NB4 (cell line): ENCODE measurements around the gene ANKRD31.
"Not testable (repeated sequence)": the region's sequence is repeated elsewhere in the genome, so short reads cannot be mapped to it uniquely, and the experiment has no call there.

Source experiments
- DNase-seq: peaks from one replicate; pipeline ENCODE4 v3.0.0; 2010; ENCODE audit warnings: low read depth
- H3K4me3 ChIP-seq: one replicate; pipeline ENCODE4 v1.5.1; 2011; ENCODE audit warnings: mild to moderate bottlenecking, low read depth, low read length, moderate library complexity
- MYC ChIP-seq: IDR thresholded peaks from 2 replicates; pipeline ENCODE4 v1.6.1; 2011; ENCODE audit warnings: low read depth, low read length
- POLR2A ChIP-seq: IDR thresholded peaks from 2 replicates; pipeline ENCODE4 v1.6.1; 2011; ENCODE audit warnings: mild to moderate bottlenecking; ENCODE audit not compliant: insufficient read length; ENCODE audit errors: extremely low read depth
- TF ChIP-seq, protein P1 (sequence below): IDR thresholded peaks from 2 replicates; pipeline ENCODE4 v1.6.1; 2011; ENCODE audit warnings: low read depth, low read length
- TF ChIP-seq, protein P2 (sequence below): IDR thresholded peaks from one replicate; pipeline ENCODE4 v1.5.1; 2012; ENCODE audit warnings: low read depth, low read length

The ANKRD31 gene

DNA sequence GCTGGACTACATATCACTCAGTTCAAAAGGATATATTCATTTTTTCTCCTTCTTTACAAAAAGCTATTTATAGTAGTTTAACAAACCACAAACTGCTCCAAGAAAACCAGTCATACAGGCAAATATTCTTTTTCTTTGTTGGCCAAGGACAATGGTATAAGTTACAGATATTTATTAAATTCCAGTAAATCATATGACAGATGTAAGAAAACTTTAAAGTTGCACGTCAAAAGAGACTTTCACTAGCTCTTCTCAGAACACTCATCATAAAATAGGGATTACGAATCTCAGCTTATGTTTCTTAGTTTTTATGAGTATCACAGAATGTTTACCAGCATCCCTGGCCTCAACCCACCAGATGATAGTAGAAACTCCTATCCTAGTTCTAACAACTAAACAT is 67.2 kb downstream of the ANKRD31 start:
- TF ChIP-seq POLR2A, result no peak
- TF ChIP-seq, protein P1, sequence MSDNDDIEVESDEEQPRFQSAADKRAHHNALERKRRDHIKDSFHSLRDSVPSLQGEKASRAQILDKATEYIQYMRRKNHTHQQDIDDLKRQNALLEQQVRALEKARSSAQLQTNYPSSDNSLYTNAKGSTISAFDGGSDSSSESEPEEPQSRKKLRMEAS, result no peak
- no peak for TF ChIP-seq MYC
- no peak overlapping the region for H3K4me3 ChIP-seq
- DNase-seq, result no peak

DNA sequence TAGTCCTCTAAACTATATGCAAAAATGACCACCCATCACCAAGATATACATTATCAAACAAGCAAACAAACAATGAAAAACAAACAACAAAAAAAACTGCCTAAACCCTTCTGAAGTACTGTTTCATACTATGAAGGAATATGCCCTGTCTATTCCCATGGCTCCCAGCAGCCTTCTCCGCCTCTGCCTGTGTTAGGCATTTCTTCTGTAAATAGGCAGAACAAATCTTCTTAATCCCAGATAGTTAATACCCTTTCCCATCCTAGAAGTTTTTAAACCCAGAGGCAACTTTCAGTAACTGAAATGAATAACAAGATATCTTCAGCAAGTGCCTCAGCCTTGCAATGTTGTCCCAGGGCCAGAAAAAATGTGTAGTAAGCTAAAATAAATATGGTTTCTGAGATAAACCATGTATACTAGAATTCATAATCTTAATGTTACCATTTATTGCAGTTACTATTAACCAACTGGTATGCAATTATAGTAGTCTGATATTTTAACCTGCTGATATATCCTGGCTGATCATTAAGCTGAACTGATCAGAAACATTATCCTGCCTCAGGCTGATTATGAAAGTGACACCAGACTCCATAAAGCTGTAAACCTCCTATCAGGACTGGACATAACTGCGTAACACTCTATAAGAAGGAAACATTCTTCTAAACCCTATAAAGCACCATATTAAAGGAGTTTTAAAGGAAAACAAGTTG is 68.5 kb downstream of the ANKRD31 start:
- DNase-seq, result no peak
- TF ChIP-seq, protein P2, sequence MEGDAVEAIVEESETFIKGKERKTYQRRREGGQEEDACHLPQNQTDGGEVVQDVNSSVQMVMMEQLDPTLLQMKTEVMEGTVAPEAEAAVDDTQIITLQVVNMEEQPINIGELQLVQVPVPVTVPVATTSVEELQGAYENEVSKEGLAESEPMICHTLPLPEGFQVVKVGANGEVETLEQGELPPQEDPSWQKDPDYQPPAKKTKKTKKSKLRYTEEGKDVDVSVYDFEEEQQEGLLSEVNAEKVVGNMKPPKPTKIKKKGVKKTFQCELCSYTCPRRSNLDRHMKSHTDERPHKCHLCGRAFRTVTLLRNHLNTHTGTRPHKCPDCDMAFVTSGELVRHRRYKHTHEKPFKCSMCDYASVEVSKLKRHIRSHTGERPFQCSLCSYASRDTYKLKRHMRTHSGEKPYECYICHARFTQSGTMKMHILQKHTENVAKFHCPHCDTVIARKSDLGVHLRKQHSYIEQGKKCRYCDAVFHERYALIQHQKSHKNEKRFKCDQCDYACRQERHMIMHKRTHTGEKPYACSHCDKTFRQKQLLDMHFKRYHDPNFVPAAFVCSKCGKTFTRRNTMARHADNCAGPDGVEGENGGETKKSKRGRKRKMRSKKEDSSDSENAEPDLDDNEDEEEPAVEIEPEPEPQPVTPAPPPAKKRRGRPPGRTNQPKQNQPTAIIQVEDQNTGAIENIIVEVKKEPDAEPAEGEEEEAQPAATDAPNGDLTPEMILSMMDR, result no peak
- TF ChIP-seq, protein P1, result no peak
- TF ChIP-seq POLR2A, result no peak
- TF ChIP-seq MYC, result no peak
- H3K4me3 ChIP-seq, result no peak overlapping the region

DNA sequence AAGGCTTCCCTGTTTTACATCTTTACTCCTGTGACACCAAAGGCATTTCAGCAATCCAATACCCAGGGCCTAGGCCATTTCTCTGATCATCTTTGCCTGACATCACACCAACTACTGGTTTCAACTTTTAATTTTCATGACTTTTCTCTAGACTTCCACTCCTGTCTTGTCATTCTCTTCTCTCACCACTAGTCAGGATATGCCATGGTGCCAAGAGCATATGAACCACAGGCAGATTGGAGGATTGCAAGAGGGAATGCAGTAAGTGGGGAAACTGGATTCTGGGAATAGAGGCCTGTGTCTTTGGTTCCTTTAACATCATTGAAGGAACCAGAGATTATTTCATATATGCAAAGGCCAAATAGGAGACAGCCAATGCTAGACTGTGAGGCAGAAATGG is 69.3 kb downstream of the ANKRD31 start:
- TF ChIP-seq, protein P1, result no peak
- TF ChIP-seq POLR2A (no peak), MYC (no peak)
- TF ChIP-seq, protein P2, result no peak
- DNase-seq, result no peak
- H3K4me3 ChIP-seq, result no peak overlapping the region

DNA sequence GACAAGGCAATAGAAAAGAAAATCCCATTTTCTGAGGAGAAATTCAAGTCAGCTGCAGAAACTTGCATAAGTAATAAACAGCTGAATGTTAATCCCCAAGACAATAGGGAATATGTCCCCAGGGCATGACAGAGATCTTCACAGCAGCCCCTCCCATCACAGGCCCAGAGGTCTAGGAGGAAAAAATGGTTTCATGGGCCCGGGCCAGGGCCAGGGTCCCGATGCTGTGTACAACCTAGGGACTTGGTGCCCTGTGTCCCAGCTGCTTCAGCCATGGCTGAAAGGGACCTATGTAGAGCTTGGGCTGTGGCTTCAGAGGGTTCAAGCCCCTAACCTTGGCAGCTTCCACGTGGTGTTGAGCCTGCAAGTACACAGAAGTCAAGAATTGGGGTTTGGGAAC is 75.2 kb downstream of the ANKRD31 start:
- DNase-seq, H3K4me3 ChIP-seq: not testable (repeated sequence)

DNA sequence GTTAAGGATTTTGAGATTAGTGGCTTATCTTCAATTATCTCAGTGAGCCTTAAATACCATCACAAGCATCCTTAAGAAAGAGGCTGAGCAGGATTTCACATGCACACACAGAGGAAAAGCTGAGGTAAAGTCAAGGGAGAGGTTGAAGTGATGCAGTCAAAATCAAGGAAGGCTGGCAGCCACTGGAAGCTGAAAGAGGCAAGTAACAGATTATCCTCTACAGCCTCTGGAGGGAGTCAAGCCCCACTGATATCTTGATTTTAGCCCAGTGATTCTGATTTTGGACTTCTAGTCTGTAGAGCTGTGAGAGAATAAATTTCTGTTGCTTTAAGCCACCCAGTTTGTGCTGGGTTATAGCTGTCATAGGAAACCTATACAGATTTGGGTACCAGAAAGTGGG is 80.1 kb downstream of the ANKRD31 start:
- TF ChIP-seq MYC (no peak), POLR2A (no peak)
- TF ChIP-seq, protein P1, result no peak
- TF ChIP-seq, protein P2, result no peak
- DNase-seq, result peak; percentile 10
- H3K4me3 ChIP-seq, result no peak overlapping the region

DNA sequence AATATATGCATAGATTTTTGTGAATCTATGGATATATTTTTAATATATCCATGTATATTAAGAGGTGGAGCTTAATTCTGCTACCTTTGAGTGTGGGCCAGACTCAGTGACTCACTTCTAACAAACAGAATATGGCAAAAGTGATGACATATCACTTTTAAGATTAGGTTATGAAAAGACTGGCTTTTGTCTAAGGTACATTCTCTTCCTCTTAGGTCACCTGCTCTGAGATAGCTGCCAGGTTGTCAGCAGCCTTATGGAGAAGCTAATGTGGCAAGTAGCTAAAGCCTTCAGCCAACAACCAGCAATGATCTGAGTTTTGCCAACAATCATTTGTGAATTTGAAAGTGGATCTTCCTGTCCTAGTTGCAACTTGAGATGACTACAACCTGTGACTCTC is 83.8 kb downstream of the ANKRD31 start:
- no peak overlapping the region for H3K4me3 ChIP-seq
- no peak for DNase-seq
- TF ChIP-seq, protein P2, result no peak
- TF ChIP-seq MYC (no peak), POLR2A (no peak)
- TF ChIP-seq, protein P1, result no peak
